HEK293T (cell line): ENCODE results near the gene GTF3C1.

Source experiments
- ARNT ChIP-seq: fragments of 450-650 bp; IDR thresholded peaks from 2 replicates; pipeline ENCODE4 v1.6.1; 2017; ENCODE audit warnings: mild to moderate bottlenecking
- BHLHE40 ChIP-seq: fragments of 450-650 bp; IDR thresholded peaks from 2 replicates; pipeline ENCODE4 v1.6.1; 2016; ENCODE audit warnings: mild to moderate bottlenecking, moderate library complexity, borderline replicate concordance
- CTBP1 ChIP-seq: fragments of 450-650 bp; IDR thresholded peaks from 2 replicates; pipeline ENCODE4 v1.6.1; 2016; ENCODE audit warnings: borderline replicate concordance
- ELF4 ChIP-seq: fragments of 450-650 bp; IDR thresholded peaks from 2 replicates; pipeline ENCODE4 v1.6.1; 2017; ENCODE audit warnings: antibody characterized with exemption
- FOXA1 ChIP-seq: fragments of 450-650 bp; IDR thresholded peaks from 2 replicates; pipeline ENCODE4 v1.6.1; 2016; ENCODE audit warnings: mild to moderate bottlenecking
- FOXK2 ChIP-seq: fragments of 450-650 bp; IDR thresholded peaks from 2 replicates; pipeline ENCODE4 v1.6.1; 2016; ENCODE audit warnings: mild to moderate bottlenecking
- FOXM1 ChIP-seq: fragments of 450-650 bp; IDR thresholded peaks from 2 replicates; pipeline ENCODE4 v1.6.1; 2017; ENCODE audit warnings: mild to moderate bottlenecking, borderline replicate concordance
- HDGF ChIP-seq: fragments of 450-650 bp; IDR thresholded peaks from 2 replicates; pipeline ENCODE4 v1.6.1; 2017; ENCODE audit warnings: antibody characterized with exemption, borderline replicate concordance
- LEF1 ChIP-seq: fragments of 450-650 bp; IDR thresholded peaks from 2 replicates; pipeline ENCODE4 v1.6.1; 2017; ENCODE audit warnings: mild to moderate bottlenecking, borderline replicate concordance
- NFRKB ChIP-seq: fragments of 450-650 bp; IDR thresholded peaks from 2 replicates; pipeline ENCODE4 v1.6.1; 2016; ENCODE audit warnings: mild to moderate bottlenecking, moderate library complexity
- PKNOX1 ChIP-seq: fragments of 450-650 bp; IDR thresholded peaks from 2 replicates; pipeline ENCODE4 v1.6.1; 2016
- SP1 ChIP-seq: fragments of 450-650 bp; IDR thresholded peaks from 2 replicates; pipeline ENCODE4 v1.6.1; 2017
- SUZ12 ChIP-seq: fragments of 450-650 bp; IDR thresholded peaks from 2 replicates; pipeline ENCODE4 v1.6.1; 2016; ENCODE audit warnings: mild to moderate bottlenecking
- TARDBP ChIP-seq: fragments of 450-650 bp; IDR thresholded peaks from 2 replicates; pipeline ENCODE4 v1.6.1; 2016

- TF ChIP-seq CTBP1 = no peak
- TF ChIP-seq SP1 = no peak
- TF ChIP-seq ELF4 = no peak
- TF ChIP-seq BHLHE40 = no peak
- TF ChIP-seq SUZ12 = no peak
- no peak for TF ChIP-seq FOXA1
- TF ChIP-seq FOXM1 = no peak
- no peak for TF ChIP-seq HDGF
- no peak for TF ChIP-seq PKNOX1
- no peak for TF ChIP-seq FOXK2
- TF ChIP-seq NFRKB = no peak
- no peak for TF ChIP-seq LEF1
- no peak for TF ChIP-seq ARNT
- no peak for TF ChIP-seq TARDBP
Measured at GRCh38 chr16:27476240-27476639, 73.5 kb downstream of the GTF3C1 start.
